Fibroblast of mammary gland (primary cell): Measurements from ENCODE around the gene SHCBP1.

ENCODE experiments used
- DNase-seq: peaks from one replicate; pipeline ENCODE4 v3.0.0-alpha.2; 2010; ENCODE audit warnings: low read depth
- H3K4me3 ChIP-seq: 2 replicates; pipeline ENCODE4 v1.5.1; 2011; ENCODE audit warnings: low read depth, mild to moderate bottlenecking, low read length, moderate library complexity; ENCODE audit not compliant: control insufficient read depth
- TF ChIP-seq, protein P1 (sequence below): conservative IDR thresholded peaks from 2 replicates; pipeline ENCODE4 v1.5.1; 2011; ENCODE audit warnings: low read depth, low read length, inconsistent platforms; ENCODE audit not compliant: control insufficient read depth, insufficient read depth

SHCBP1 gene

DNA sequence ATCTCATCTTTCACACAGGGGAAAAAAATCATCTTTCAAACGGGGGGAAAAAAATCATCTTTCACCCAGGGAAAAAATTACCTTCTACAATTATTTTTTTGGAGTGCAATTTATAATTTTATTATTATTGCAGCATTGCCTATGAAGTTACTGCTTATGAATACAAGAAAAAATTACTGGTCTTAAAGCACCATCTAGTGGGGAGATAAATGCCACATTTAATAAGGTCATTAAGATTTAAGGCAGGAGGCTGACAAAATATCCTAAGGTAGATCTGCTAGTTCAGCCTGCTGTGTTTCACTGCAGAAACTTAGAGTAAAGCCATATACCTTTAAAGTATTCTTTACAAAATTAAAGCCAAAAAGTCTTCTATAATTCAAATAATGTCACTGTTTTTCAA, 13.7 kb downstream of the SHCBP1 start:
- TF ChIP-seq, protein P1, sequence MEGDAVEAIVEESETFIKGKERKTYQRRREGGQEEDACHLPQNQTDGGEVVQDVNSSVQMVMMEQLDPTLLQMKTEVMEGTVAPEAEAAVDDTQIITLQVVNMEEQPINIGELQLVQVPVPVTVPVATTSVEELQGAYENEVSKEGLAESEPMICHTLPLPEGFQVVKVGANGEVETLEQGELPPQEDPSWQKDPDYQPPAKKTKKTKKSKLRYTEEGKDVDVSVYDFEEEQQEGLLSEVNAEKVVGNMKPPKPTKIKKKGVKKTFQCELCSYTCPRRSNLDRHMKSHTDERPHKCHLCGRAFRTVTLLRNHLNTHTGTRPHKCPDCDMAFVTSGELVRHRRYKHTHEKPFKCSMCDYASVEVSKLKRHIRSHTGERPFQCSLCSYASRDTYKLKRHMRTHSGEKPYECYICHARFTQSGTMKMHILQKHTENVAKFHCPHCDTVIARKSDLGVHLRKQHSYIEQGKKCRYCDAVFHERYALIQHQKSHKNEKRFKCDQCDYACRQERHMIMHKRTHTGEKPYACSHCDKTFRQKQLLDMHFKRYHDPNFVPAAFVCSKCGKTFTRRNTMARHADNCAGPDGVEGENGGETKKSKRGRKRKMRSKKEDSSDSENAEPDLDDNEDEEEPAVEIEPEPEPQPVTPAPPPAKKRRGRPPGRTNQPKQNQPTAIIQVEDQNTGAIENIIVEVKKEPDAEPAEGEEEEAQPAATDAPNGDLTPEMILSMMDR: peak; percentile 37
- peak; percentile 72 for DNase-seq

DNA sequence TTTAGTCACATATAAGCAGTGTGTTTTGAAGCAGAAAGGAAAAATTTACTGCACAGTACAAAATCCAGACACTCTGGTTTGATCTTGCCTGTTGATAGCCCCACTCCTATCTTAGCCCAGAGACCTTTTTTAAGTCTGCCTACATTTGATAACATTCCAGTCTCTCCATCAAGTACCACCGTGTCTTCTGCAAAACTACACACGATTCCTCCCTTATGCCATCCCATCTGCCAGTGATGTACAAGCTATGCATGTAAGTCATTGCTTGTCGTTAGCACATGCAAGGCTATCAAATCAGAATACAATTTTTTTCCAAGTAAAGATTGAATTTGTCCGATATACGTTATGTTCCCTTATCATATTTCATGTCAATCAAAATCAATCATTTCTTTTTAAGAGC, 14.9 kb downstream of the SHCBP1 start:
- H3K4me3 ChIP-seq: no peak overlapping the region
- no peak for DNase-seq
- TF ChIP-seq, protein P1: no peak

More for the DNA sequence above, 13.7 kb downstream of the SHCBP1 start:
- no peak overlapping the region for H3K4me3 ChIP-seq

- H3K4me3 ChIP-seq: no peak overlapping the region
- no peak for DNase-seq
- TF ChIP-seq, protein P1: no peak
These were observed 29.9 kb downstream of the SHCBP1 start for GRCh38 chr16:46591257-46591656.

DNA sequence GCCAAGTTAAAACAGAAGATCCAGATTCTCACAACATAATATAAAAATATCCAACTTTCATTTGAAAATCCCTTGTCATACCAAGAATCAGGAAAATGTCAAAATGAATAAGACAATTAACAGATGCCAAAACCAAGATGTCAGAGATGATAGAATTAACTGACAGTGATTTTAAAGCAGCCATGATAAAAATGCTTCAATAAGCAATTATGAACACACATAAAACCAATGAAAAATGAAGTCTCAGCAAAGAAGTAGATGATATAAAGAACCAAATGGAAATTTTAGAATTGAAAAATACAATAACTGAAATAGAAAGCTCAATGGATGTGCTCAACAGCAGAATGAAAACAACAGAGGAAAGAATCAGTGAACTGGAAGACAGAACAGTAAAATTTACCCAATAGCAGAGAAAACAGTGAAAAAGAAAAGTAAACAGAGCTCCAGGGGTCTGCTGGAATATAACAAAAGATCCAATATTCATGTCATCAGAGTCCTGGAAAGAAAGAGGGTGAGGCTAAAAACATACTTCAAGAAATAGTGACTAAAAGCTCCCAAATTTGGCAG, 35.1 kb downstream of the SHCBP1 start:
- no peak for DNase-seq
- H3K4me3 ChIP-seq: no peak overlapping the region
- TF ChIP-seq, protein P1: no peak

GRCh38 chr16:46583036-46583435, 38.1 kb downstream of the SHCBP1 start:
- TF ChIP-seq, protein P1: no peak
- no peak for DNase-seq
- no peak overlapping the region for H3K4me3 ChIP-seq

DNA sequence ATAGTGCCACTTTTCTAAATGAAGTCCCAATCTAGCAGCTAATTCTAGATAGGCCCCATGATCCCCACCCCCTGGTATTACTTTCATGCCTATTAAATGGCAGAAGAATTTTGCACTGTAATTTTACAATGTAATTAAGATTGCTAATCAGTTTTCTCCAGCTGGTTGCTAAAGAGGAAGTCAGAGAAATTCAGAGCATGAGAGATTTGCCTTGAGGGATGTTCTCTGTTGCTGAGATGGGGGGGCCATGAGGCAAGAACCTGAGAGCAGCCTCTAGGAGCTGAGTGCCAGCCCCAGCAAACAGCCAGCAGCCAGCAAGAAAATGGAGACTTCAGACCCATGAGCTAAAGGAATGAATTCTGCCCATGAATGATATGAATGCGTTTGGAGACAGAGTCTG, 38.9 kb downstream of the SHCBP1 start:
- H3K4me3 ChIP-seq: no peak overlapping the region
- DNase-seq: no peak
- TF ChIP-seq, protein P1: no peak

- TF ChIP-seq, protein P1: no peak
- no peak for DNase-seq
- no peak overlapping the region for H3K4me3 ChIP-seq
These were observed 43.1 kb downstream of the SHCBP1 start for GRCh38 chr16:46577988-46578579.
